MV-4-11 (cell line): ENCODE data around the gene LRRC75A.
A peak's percentile ranks its signal among the peaks of the same experiment; 100 is the strongest.
"Not testable (repeated sequence)": the region's sequence is repeated elsewhere in the genome, so short reads cannot be mapped to it uniquely, and the experiment has no call there.

ENCODE experiments used
- DNase-seq: peaks from one replicate; lab custom pipeline; 2025; lab: John Stamatoyannopoulos, UW

Gene LRRC75A

DNA sequence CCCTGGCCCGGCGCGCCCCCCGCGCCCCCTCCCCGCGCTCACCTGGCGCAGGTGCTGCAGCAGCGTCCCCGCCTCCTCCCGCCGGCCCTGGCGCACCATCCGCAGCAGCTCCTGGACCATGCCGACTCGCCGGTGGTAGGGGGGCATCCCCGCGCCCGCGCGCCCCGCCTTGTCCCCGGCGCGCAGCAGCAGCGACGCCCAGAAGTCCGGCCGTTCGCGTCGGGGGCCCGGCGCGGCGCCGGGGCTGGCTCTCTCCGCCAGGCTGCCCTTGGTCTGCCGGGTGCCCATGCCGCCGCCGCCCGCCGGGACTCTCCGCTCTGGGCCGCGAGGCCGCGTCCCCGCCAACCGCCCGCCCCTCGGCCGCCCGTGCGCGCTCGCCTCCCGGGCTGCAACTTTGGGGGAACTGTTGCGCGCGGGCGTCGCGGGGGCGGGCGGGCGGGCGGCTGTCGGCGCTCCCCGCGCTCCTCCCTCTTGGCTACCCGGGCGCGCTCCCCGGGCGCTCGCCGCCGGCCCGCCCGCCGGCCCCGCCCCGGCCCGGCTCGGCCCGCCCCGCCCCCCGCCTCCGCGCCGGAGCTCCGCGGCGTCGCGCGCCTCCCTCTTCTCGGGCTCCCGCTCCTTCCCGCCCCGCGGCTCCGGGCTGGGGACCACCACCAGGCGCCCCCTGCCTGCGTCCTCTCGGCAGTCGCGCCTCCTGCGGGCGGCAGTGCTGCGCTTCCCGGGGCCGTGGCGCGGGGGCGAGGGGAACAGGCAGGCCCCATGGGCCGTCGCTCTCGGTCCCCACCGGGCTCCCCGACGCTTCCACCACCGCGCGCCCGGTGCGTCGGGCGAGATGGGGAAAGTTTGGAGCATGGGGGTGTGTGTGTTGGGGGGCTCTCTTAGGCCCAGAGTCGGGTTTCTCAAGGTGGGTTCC lies at the start of gene LRRC75A:
TSS of gene LRRC75A (minus strand) at position 491 of the 910 bp plus-strand sequence. CDS start at position 288, 203 bp downstream.
- DNase-seq: no peak

DNA sequence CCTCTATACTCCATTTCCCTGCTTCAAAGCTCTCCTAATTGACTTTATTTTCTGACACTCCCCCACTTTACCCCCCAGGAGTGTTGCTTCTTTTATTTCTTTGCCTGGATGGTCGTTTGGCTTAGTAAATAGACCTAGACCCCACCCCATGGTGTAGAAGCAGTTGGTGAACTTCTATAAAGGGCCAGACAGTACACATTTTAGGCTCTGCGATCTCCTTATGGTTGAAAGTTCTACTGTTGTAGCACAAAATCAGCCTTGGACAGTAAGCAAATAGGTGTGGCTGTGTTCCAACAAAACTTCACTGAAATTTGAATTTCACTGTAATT lies 45.1 kb upstream of the LRRC75A start:
- DNase-seq: no peak

DNA sequence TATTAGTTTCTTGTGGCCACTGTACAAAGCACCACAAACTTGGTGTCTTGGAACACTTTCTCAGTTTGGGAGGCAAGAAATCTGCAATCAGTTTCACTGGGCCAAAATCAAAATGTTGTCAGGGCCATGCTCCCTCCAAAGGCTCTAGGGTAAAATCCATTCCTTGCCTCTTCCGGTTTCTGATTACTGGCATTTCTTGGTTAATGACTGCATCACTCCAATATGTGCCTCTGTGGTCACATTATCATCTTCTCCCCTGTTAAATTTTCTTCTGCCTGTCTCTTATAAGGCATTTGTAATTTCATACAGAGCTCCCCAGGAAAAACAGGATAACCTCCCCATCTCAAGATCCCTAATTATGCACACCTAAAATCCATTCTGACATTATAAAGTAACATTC lies 42.2 kb upstream of the LRRC75A start:
- no peak for DNase-seq

GRCh38 chr17:16529906-16530305 lies 37.9 kb upstream of the LRRC75A start:
- DNase-seq: no peak

DNA sequence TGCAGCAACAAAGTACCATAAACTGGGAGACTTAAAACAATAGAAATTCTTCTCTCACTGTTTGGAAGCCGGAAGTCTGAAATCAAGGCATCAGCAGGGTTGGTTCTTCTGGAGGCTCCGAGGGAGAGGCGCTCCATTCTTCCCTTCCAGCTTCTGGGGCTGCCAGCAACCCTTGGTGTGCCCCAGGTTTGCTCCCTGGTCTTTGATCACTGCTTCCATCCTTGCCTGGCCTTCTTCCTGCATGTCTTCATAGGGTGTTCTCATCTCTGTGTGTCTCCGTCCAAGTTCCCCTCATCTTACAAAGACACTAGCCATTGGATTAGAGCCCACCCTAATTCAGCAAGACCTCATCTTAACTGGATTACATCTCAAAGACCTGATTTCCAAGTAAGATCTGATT lies 35.3 kb upstream of the LRRC75A start:
- no peak for DNase-seq

GRCh38 chr17:16525556-16525955 lies 33.6 kb upstream of the LRRC75A start:
- not testable (repeated sequence) for DNase-seq

- peak; percentile 89 for DNase-seq
These were observed 29.2 kb upstream of the LRRC75A start for GRCh38 chr17:16521070-16521727.

- DNase-seq: no peak
These were observed 27.0 kb upstream of the LRRC75A start for GRCh38 chr17:16519021-16519420.

DNA sequence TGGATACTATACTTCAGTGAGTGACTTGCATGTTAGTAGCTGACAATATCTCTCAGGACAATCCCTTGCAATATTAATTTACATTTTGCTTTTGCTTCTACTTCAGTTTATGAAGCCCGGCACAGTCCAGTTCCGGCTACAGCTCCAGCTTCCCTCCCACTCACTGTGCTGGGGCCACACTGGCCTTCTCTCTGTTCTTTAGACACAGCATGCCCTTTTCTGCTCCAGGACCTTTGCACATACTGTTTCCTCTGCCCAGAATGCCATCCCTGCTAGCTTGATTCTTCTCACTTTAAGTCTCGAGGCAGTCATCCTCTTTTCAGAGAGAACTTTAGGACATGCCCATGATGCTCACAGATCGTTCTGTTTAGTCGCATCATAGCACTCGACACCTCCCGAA lies 25.5 kb upstream of the LRRC75A start:
- DNase-seq: no peak

DNA sequence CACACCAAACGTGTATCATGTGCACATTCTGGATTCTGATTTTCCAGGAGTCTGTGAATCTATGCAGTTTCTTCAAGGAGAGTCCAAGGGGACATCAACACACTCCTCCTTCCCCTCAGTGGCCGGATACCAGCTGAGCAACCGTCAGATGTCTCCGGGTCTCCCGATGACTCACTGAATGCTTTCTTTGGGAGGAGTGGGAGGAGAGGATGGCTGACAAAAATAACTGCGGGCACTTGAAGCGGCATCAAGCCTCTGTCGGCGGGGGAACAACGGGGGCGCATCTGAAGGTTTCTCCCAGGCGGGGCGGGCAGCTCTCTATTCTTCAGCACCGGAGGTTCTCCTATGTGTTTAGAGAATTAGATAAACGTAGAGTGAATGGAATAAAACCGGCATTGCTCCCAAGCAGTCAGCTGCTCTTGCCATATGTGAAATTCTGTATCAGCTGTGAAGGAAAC lies 24.6 kb upstream of the LRRC75A start:
- DNase-seq: peak; percentile 65

DNA sequence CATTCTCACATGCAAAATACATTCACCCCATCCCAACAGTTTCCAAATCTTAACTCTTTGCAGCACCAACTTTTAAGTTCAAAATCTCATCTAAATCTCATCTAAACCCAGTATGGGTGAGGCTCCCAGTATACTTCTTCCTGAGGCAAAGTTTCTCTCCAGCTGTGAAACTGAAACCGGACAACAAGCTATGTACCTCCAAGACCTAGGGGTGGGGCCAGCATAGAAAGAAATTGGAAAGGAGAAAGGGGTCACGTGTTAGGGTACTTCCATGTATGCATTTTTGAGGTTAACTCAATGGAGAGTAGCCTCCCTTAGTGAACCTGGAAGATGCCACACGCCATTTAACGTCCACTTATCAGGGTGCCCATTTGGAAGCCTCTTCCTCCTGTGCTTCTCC lies 23.9 kb upstream of the LRRC75A start:
- DNase-seq: peak; percentile 19

- peak; percentile 64 for DNase-seq
These were observed 21.9 kb upstream of the LRRC75A start for GRCh38 chr17:16513873-16514272.

GRCh38 chr17:16512011-16512410 lies 20.0 kb upstream of the LRRC75A start:
- peak; percentile 82 for DNase-seq

- DNase-seq: no peak
These were observed 19.6 kb upstream of the LRRC75A start for GRCh38 chr17:16511593-16511992.

GRCh38 chr17:16507918-16508533 lies 16.0 kb upstream of the LRRC75A start:
- DNase-seq: peak; percentile 27

- no peak for DNase-seq
These were observed 14.2 kb upstream of the LRRC75A start for GRCh38 chr17:16506188-16506587.

DNA sequence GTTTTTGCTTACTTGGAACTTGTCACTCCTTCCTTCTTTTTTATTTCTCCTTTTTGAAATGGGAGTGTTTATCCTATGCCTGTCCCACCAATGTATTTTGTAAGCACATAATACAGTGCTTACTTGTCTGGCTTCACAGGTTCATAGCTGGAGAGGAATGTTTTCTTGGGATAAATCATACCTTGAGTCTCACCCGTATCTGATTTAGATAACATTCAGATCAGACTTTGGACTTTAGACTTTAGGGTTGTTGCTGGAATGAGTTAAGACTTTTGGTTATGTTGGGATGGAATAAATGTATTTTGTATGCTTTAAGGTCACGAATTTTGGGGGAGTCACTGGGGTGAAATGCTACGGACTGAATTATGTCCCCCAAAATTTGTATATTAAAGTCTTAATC lies 13.0 kb upstream of the LRRC75A start:
- no peak for DNase-seq

GRCh38 chr17:16496820-16497489 lies 5.0 kb upstream of the LRRC75A start:
- DNase-seq: no peak

- DNase-seq: no peak
These were observed 4.2 kb upstream of the LRRC75A start for GRCh38 chr17:16495980-16496819.

DNA sequence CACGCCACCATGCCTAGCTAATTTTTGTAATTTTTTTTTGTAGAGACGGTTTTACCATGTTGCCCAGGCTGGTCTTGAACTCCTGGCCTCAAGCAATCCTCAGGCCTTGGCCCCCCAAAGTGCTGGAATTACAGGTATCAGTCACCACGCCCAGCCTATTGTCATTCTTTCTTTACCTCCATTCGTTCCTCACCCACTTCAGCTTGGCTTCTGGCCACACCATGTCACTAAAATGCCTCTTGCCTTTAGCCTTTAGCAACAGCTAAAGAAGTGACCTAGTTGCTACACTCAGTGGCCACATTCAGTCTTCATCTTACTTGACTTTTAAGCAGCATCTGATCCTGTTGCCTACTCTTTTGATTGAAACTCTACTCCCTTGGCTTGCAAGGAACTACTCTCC lies 3.6 kb upstream of the LRRC75A start:
- no peak for DNase-seq

GRCh38 chr17:16494059-16494458 lies 2.1 kb upstream of the LRRC75A start:
- DNase-seq: no peak
